Measurements from ENCODE around the gene MRPS18B. TPM values are rescaled to one million over a fixed set of nuclear protein-coding genes. Genes with fewer than 3 reads are reported as not detected.

Gene MRPS18B
- total RNA-seq, 1 experiment from 2014 or later: 70.4 TPM

DNA sequence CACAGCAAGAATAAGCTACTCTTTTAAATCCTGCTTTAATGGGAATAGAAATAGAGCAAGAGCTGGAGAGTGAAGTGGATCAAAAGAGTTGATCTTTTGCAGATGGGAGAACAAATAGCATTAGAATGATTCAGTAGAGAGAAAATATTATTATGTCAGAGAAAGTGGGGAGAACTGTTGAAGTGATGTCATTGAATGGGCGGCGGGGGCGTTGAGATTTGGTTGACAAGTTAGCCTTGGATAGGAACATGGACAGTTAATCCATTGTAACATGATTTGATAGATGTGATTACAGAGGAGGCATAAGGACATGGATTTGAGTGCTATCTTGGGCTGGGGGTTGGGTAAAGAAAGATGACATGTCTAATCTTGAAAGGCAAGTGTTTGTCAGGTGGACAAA is 18.2 kb downstream of the MRPS18B start:
- intact Hi-C loops (cut with micrococcal nuclease; ENCODE audit: unreplicated experiment): no loop called here
- no peak overlapping the region for H3K27ac ChIP-seq (ENCODE audit: low read depth, low read length, poor library complexity, severe bottlenecking)
- H3K4me1 ChIP-seq (ENCODE audit: insufficient read depth, low read length, poor library complexity, severe bottlenecking): no peaks in the 10 kb centered on the region
- H3K27me3 ChIP-seq (replicated peaks; ENCODE audit: insufficient read depth, low read depth, low read length, poor library complexity): no peaks in the 10 kb centered on the region
- CTCF ChIA-PET: no interaction called here
- DNase-seq (ENCODE audit: low spot score): no peak
- TF ChIP-seq, protein P1, sequence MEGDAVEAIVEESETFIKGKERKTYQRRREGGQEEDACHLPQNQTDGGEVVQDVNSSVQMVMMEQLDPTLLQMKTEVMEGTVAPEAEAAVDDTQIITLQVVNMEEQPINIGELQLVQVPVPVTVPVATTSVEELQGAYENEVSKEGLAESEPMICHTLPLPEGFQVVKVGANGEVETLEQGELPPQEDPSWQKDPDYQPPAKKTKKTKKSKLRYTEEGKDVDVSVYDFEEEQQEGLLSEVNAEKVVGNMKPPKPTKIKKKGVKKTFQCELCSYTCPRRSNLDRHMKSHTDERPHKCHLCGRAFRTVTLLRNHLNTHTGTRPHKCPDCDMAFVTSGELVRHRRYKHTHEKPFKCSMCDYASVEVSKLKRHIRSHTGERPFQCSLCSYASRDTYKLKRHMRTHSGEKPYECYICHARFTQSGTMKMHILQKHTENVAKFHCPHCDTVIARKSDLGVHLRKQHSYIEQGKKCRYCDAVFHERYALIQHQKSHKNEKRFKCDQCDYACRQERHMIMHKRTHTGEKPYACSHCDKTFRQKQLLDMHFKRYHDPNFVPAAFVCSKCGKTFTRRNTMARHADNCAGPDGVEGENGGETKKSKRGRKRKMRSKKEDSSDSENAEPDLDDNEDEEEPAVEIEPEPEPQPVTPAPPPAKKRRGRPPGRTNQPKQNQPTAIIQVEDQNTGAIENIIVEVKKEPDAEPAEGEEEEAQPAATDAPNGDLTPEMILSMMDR (conservative IDR thresholded peaks at IDR 0.05; ENCODE audit: low read depth, low read length): no peak
- TF ChIP-seq EZH2 (IDR thresholded peaks at IDR 0.05; ENCODE audit: borderline replicate concordance, low read depth, low read length, poor library complexity, severe bottlenecking): no peak
- POLR2A ChIA-PET (ENCODE audit: low non-redundant PET): no interaction called here
- BruUV-seq (replicated peaks): no TSS peak
- no peaks in the 10 kb centered on the region for H3K9me3 ChIP-seq (ENCODE audit: low read depth, low read length, poor library complexity, severe bottlenecking)
- H3K36me3 ChIP-seq (ENCODE audit: insufficient read depth, low read length, poor library complexity, severe bottlenecking): peaks cover 21% of the 10 kb centered on the region
- H3K4me3 ChIP-seq (ENCODE audit: low read depth, low read length, poor library complexity, severe bottlenecking): no peak overlapping the region

DNA sequence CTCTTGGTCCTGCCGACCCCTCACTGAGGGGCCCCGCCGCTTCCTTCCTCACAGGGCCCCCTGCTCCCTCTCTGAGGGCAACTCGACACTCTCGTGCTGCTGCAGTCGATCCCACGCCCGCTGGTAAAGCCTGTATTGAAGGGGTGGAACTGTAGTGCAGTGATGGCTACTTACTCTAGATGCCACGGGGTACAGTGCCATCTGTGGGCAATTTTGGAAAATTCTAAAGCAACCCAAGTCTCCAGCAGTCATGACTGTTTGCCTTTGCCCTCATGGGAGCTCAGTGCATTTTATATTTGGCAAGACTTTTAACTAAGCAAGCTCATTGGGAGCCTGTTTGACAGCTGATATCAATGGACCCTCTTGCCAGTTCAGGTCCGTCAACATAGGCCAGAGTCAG is 22.8 kb downstream of the MRPS18B start:
- POLR2A ChIA-PET (ENCODE audit: low non-redundant PET): no interaction called here

DNA sequence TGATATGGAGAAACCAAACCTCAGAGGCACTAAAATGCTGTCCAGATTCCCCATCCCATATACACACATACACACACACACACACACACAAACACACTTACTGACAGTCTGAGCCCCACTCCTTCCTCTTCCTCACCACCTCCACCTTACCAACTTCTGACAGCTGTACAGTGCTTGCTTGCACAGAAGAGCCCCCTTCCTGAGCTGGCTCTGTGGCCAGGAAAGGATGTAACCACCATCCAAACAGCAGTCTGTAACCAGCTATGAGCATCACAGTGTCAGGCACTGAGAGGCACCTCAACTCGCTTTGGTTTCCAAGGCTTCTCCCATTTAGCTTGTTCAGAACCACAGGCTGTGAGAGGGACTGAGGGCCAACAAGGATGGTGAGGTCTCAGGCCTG is 23.4 kb downstream of the MRPS18B start:
- no TSS peak for BruUV-seq (replicated peaks)

More for the DNA sequence above, 22.8 kb downstream of the MRPS18B start:
- TF ChIP-seq, protein P1 (conservative IDR thresholded peaks at IDR 0.05; ENCODE audit: low read depth, low read length): no peak
- no peak for TF ChIP-seq EZH2 (IDR thresholded peaks at IDR 0.05; ENCODE audit: borderline replicate concordance, low read depth, low read length, poor library complexity, severe bottlenecking)
- Histone ChIP-seq H3K4me1 (ENCODE audit: insufficient read depth, low read length, poor library complexity, severe bottlenecking) (no peaks in the 10 kb centered on the region), H3K36me3 (ENCODE audit: insufficient read depth, low read length, poor library complexity, severe bottlenecking) (peaks cover 24% of the 10 kb centered on the region), H3K27ac (ENCODE audit: low read depth, low read length, poor library complexity, severe bottlenecking) (no peak overlapping the region), H3K27me3 (replicated peaks; ENCODE audit: insufficient read depth, low read depth, low read length, poor library complexity) (no peaks in the 10 kb centered on the region), H3K9me3 (ENCODE audit: low read depth, low read length, poor library complexity, severe bottlenecking) (no peaks in the 10 kb centered on the region), H3K4me3 (ENCODE audit: low read depth, low read length, poor library complexity, severe bottlenecking) (no peak overlapping the region)
- CTCF ChIA-PET: no interaction called here
- intact Hi-C loops (cut with micrococcal nuclease; ENCODE audit: unreplicated experiment): no loop called here
- no TSS peak for BruUV-seq (replicated peaks)
- DNase-seq (ENCODE audit: low spot score): no peak

More for the DNA sequence above, 23.4 kb downstream of the MRPS18B start:
- ChIA-PET POLR2A (ENCODE audit: low non-redundant PET) (no interaction called here), CTCF (no interaction called here)
- no peak for DNase-seq (ENCODE audit: low spot score)
- intact Hi-C loops (cut with micrococcal nuclease; ENCODE audit: unreplicated experiment): no loop called here
- H3K4me1 ChIP-seq (ENCODE audit: insufficient read depth, low read length, poor library complexity, severe bottlenecking): no peaks in the 10 kb centered on the region
- TF ChIP-seq, protein P1 (conservative IDR thresholded peaks at IDR 0.05; ENCODE audit: low read depth, low read length): no peak
- TF ChIP-seq EZH2 (IDR thresholded peaks at IDR 0.05; ENCODE audit: borderline replicate concordance, low read depth, low read length, poor library complexity, severe bottlenecking): no peak
- no peak overlapping the region for H3K4me3 ChIP-seq (ENCODE audit: low read depth, low read length, poor library complexity, severe bottlenecking)
- H3K36me3 ChIP-seq (ENCODE audit: insufficient read depth, low read length, poor library complexity, severe bottlenecking): peaks cover 30% of the 10 kb centered on the region
- no peaks in the 10 kb centered on the region for H3K9me3 ChIP-seq (ENCODE audit: low read depth, low read length, poor library complexity, severe bottlenecking)
- H3K27me3 ChIP-seq (replicated peaks; ENCODE audit: insufficient read depth, low read depth, low read length, poor library complexity): no peaks in the 10 kb centered on the region
- no peak overlapping the region for H3K27ac ChIP-seq (ENCODE audit: low read depth, low read length, poor library complexity, severe bottlenecking)

All from A673 (cell line).